Measurements from ENCODE around the gene BOK.

GRCh38 chr2:241612156-241613016 is 53.8 kb downstream of the BOK start:
- TF ChIP-seq POLR2AphosphoS5 (IDR thresholded peaks at IDR 0.05; ENCODE audit: borderline replicate concordance, low read depth, low read length) (no peak), EZH2 (IDR thresholded peaks at IDR 0.05) (no peak), FOXP2 (optimal IDR thresholded peaks at IDR 0.05; ENCODE audit: control extremely low read depth, extremely low read length, insufficient read depth) (no peak)
